KOPT-K1 (cell line): ENCODE measurements around the gene MACROD2.
"Not testable (repeated sequence)": the region's sequence is repeated elsewhere in the genome, so short reads cannot be mapped to it uniquely, and the experiment has no call there.

Experiments used
- H3K27ac ChIP-seq: fragments of 200-600 bp; sonication (generic); 2 replicates; pipeline ENCODE4 v1.5.1; 2016; ENCODE audit warnings: antibody characterized with exemption, mild to moderate bottlenecking, low read depth, low read length; ENCODE audit not compliant: poor library complexity, severe bottlenecking
- H3K36me3 ChIP-seq: fragments of 200-600 bp; sonication (generic); 2 replicates; pipeline ENCODE4 v1.5.1; 2017; ENCODE audit warnings: antibody characterized with exemption, mild to moderate bottlenecking, low read length, moderate library complexity; ENCODE audit not compliant: insufficient read depth
- H3K9me3 ChIP-seq: fragments of 200-600 bp; sonication (generic); 2 replicates; pipeline ENCODE4 v1.5.1; 2017; ENCODE audit warnings: antibody characterized with exemption, low read length, mild to moderate bottlenecking; ENCODE audit not compliant: insufficient read depth, poor library complexity, severe bottlenecking

MACROD2 gene

GRCh38 chr20:14033310-14033709 lies 38.0 kb downstream of the MACROD2 start:
- Histone ChIP-seq H3K9me3 (no peaks in the 10 kb centered on the region), H3K27ac (no peak overlapping the region), H3K36me3 (no peaks in the 10 kb centered on the region)

DNA sequence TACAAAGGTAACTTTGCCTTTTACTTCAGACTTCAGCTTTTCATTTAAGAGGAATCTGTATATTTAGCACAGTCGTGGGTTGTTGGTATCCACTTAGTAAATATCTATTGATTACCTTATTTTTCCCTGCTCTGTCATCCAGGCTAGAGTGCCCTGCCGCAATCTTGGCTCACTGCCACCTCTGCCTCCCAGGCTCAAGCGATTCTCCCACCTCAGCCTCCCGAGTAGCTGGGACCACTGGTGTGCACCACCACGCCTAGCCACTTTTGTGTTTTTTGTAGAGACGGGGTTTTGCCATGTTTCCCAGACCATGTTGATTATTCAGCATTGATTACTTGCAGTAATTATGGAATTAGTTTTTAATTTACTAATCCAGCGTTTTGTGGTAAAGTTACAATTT lies 41.3 kb downstream of the MACROD2 start:
- no peak overlapping the region for H3K27ac ChIP-seq
- H3K36me3 ChIP-seq = no peaks in the 10 kb centered on the region
- no peaks in the 10 kb centered on the region for H3K9me3 ChIP-seq

DNA sequence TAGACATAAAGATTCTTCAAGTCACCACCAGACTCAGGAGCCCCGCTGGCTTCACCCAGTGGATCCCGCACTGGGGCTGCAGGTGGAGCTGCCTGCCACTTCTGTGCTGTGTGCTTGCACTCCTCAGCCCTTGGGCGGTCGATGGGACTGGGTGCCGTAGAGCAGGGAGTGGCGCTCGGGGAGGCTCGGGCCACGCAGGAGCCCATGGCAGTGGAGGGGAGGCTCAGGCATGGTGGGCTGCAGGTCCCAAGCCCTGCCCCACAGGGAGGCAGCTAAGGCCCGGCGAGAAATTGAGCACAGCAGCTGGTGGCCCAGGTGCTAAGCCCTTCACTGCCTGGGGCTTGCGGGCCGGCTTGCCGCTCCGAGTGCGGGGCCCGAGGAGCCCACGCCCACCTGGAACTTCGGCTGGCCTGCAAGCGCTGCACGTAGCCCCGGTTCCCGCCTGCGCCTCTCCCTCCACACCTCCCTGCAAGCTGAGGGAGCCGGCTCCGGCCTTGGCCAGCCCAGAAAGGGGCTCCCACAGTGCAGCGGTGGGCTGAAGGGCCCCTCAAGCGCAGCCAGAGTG lies 49.5 kb downstream of the MACROD2 start:
- H3K27ac ChIP-seq, H3K36me3 ChIP-seq, H3K9me3 ChIP-seq: not testable (repeated sequence)

GRCh38 chr20:14046534-14046933 lies 51.2 kb downstream of the MACROD2 start:
- H3K9me3 ChIP-seq = no peaks in the 10 kb centered on the region
- no peak overlapping the region for H3K27ac ChIP-seq
- no peaks in the 10 kb centered on the region for H3K36me3 ChIP-seq

DNA sequence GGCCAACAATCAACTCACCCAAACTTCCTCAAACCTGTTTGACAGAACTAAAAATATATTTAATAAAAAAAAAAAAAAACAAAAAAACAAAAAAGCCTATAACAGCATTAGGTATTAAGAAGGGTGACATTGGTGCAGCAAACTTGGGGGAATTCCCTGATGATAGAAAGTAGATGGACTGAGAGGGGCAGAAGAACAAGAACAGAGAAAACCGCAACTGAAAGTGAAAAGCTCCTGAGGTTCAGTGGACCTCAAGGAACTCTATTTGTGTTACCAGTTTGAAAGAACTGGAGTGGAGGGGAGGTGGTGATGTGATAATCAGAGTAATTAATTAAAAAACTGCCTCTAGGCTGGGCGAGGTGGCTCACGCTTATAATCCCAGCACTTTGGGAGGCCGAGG lies 53.8 kb downstream of the MACROD2 start:
- H3K9me3 ChIP-seq = no peaks in the 10 kb centered on the region
- H3K36me3 ChIP-seq = no peaks in the 10 kb centered on the region

DNA sequence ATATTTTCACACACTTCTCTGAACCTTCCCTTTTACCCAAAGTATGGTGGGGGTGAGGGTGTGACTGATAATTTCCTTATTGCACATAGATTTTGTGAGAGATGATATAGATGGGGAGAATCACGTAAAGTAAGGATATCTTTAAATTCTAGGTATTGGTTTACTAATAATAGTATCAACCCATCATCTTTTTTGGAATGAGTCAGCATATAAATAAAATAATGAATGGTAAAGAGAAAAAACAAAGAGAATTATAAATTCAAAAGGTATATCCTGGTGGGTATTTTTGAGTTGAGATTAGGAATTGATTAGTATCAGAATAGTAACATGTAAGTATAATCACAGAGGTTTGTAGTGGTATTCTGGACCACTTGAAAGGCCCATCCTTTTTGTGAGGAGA lies 56.1 kb downstream of the MACROD2 start:
- Histone ChIP-seq H3K36me3 (no peaks in the 10 kb centered on the region), H3K27ac (no peak overlapping the region)

More for the DNA sequence above, 53.8 kb downstream of the MACROD2 start:
- no peak overlapping the region for H3K27ac ChIP-seq

GRCh38 chr20:14055127-14055742 lies 59.9 kb downstream of the MACROD2 start:
- Histone ChIP-seq H3K9me3 (no peaks in the 10 kb centered on the region), H3K27ac (no peak overlapping the region), H3K36me3 (no peaks in the 10 kb centered on the region)

More for the DNA sequence above, 56.1 kb downstream of the MACROD2 start:
- no peaks in the 10 kb centered on the region for H3K9me3 ChIP-seq

DNA sequence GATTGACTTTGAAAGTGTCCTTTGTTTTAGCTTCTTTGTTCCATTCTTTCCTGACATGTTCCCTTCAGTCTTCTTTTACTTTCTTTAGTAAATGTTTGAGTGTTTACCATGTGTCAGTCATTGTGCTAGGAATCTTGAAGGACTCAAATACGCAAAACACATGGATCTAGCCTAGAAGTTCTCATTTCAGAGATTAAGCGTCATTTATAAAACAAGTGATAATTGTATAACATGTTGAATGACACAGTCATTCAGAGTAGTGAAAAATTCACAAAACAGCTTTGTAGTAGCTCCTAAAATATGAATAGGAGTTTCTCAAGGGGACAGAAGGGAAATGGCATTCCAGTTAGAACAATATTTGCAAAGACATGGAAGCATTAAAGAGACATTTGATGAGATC lies 66.9 kb downstream of the MACROD2 start:
- H3K9me3 ChIP-seq = no peaks in the 10 kb centered on the region

GRCh38 chr20:14062786-14063185 lies 67.5 kb downstream of the MACROD2 start:
- Histone ChIP-seq H3K27ac (no peak overlapping the region), H3K9me3 (no peaks in the 10 kb centered on the region), H3K36me3 (no peaks in the 10 kb centered on the region)

More for the DNA sequence above, 66.9 kb downstream of the MACROD2 start:
- no peaks in the 10 kb centered on the region for H3K36me3 ChIP-seq
- no peak overlapping the region for H3K27ac ChIP-seq

DNA sequence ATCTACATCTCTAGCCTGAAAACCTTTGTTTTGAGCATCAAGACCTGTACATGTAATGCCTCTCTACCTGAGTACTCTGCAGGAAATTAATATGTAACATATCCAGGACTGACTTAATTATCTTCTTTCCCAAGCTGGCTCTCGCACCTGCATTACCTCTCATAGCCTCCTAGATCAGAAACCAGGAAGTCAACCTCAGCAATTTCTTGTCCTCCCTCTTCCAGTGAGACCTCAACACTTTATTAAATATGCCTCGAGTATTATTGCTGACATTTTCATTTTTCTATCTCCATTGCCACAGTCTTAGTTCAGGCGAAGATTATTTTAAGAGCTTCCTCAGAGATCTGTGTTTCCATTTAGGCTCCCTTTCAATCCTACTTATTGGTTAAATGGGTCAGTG lies 69.0 kb downstream of the MACROD2 start:
- H3K27ac ChIP-seq = no peak overlapping the region
- no peaks in the 10 kb centered on the region for H3K9me3 ChIP-seq
- no peaks in the 10 kb centered on the region for H3K36me3 ChIP-seq

- no peak overlapping the region for H3K27ac ChIP-seq
- H3K9me3 ChIP-seq = no peaks in the 10 kb centered on the region
- H3K36me3 ChIP-seq = no peaks in the 10 kb centered on the region
Measured at GRCh38 chr20:14064921-14065320, 69.6 kb downstream of the MACROD2 start.

GRCh38 chr20:14065774-14066173 lies 70.5 kb downstream of the MACROD2 start:
- no peaks in the 10 kb centered on the region for H3K36me3 ChIP-seq
- H3K9me3 ChIP-seq = no peaks in the 10 kb centered on the region
- H3K27ac ChIP-seq = no peak overlapping the region

DNA sequence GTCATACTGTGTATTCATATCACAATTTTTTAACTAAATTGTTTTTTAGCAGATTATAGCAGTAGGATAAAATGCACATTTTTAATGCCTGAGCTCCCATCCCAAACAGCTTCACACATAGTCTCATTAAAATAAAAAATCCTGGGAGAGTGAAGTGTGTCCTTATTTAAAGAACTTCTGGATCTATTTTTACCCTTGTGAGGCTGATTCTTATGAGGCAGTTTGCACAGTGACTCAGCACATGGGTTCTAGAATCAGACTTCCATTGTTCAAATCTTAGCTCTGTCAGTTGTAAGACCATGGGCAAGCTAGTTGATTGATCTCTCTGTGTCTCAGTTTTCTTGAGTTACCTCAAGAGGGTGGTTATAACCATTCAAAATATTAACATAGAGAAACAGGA lies 72.3 kb downstream of the MACROD2 start:
- Histone ChIP-seq H3K36me3 (no peaks in the 10 kb centered on the region), H3K9me3 (no peaks in the 10 kb centered on the region), H3K27ac (no peak overlapping the region)

DNA sequence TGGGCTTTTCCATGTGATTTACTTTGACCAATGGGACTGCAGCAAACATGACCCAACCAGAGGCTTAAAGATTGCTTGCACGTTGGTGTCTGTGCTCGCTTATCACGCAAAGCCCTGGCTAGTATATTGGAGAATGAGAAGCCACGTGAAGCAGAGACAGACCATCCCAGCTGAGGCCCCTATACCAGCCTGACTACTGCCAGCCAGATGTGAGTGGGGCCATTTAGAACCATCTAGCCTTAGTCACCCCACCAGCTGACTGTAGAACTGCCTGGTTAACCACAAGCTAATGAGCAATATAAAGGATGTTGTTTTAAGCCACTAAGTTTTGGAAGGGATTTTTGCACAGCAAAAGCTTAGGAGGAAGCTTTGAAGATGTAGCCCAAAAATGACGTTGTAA lies 74.5 kb downstream of the MACROD2 start:
- Histone ChIP-seq H3K9me3 (no peaks in the 10 kb centered on the region), H3K36me3 (no peaks in the 10 kb centered on the region), H3K27ac (no peak overlapping the region)

DNA sequence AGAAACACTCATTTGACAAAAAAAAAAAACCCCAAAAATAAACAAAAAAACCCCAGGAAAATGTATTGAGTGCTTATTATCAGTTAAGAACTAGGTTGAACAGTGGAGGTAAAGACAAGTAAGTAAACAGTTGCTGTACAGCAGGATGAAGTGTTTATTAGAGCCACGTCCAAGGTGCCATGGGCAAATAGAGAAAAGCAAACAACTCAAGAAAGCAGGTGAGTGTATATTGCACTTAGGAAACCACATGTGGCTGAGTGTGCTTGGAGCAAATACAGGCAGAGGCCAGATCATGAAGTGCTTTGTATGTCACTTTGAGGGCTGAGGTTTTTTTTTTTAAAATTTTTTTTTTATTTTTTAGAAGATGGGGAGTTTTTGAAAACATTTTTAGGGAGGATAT lies 98.3 kb downstream of the MACROD2 start:
- H3K27ac ChIP-seq = no peak overlapping the region
- no peaks in the 10 kb centered on the region for H3K36me3 ChIP-seq
- no peaks in the 10 kb centered on the region for H3K9me3 ChIP-seq

DNA sequence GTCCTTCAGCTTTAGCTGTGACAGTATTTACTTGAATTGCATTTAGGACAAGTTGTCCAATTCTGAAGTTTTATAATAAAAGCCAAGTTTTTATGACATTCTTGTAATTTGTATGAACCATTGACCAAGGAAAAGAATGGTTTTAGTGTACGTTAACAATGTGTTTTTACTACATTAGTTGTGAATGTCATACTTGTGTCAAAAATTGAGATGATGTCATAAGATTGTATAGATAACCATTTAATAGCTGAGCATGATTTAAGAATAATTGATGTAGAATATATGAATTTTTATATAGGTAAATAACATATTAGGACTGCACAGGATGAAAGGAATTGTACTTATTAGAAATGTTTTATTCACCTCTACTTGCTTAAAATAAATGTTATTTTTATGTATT lies 102.9 kb downstream of the MACROD2 start:
- Histone ChIP-seq H3K27ac (no peak overlapping the region), H3K36me3 (no peaks in the 10 kb centered on the region), H3K9me3 (no peaks in the 10 kb centered on the region)
